ENCODE measurements around the gene NSUN7. TPM values are rescaled to one million over a fixed set of nuclear protein-coding genes. Genes with fewer than 3 reads are reported as not detected.

Gene NSUN7
- total RNA-seq, 4 donors from 2014 or later, result 8.1 to 37.0 (median 17.3) TPM

- in situ Hi-C loops (cut with MboI; ENCODE audit: low pct_ligation_motif_present in 1 of 4, low pct_unique_long_range_greater_than_20kb in 1 of 4, low sequenced_read_pairs in 3 of 4) (no loop called here), intact Hi-C loops (cut with DNase I; ENCODE audit: low total_unique reads) (no loop called here)
- H3K27me3 ChIP-seq, result no peaks in the 10 kb centered on the region
- no peaks in the 10 kb centered on the region for H3K4me1 ChIP-seq
- no peak overlapping the region for H3K4me3 ChIP-seq
- no peak for DNase-seq
- 91% methylated on average over 11 of the region's 11 CpGs; no CpG with 5 or more reads in 1 of the 2 donors for WGBS, 2 donors (ENCODE audit: low coverage in 1 of 2)
- no peaks in the 10 kb centered on the region for H3K36me3 ChIP-seq
- no peak for TF ChIP-seq CTCF (IDR thresholded peaks at IDR 0.05)
- no peak for TF ChIP-seq POLR2AphosphoS5 (IDR thresholded peaks at IDR 0.05)
- no peak for TF ChIP-seq EP300 (IDR thresholded peaks at IDR 0.05; ENCODE audit: low read depth)
- no peak for TF ChIP-seq POLR2A (IDR thresholded peaks at IDR 0.05)
- H3K27ac ChIP-seq, result no peak overlapping the region
- no peaks in the 10 kb centered on the region for H3K9me3 ChIP-seq
Measured at GRCh38 chr4:40833212-40833611, 83.5 kb downstream of the NSUN7 start.

- Histone ChIP-seq H3K27me3 (no peaks in the 10 kb centered on the region), H3K4me1 (no peaks in the 10 kb centered on the region), H3K27ac (no peak overlapping the region), H3K9me3 (no peaks in the 10 kb centered on the region), H3K4me3 (no peak overlapping the region), H3K36me3 (no peaks in the 10 kb centered on the region)
- TF ChIP-seq POLR2A (IDR thresholded peaks at IDR 0.05) (no peak), CTCF (IDR thresholded peaks at IDR 0.05) (no peak), EP300 (IDR thresholded peaks at IDR 0.05; ENCODE audit: low read depth) (no peak), POLR2AphosphoS5 (IDR thresholded peaks at IDR 0.05) (no peak)
- in situ Hi-C loops (cut with MboI; ENCODE audit: low pct_ligation_motif_present in 1 of 4, low pct_unique_long_range_greater_than_20kb in 1 of 4, low sequenced_read_pairs in 3 of 4), result no loop called here
- intact Hi-C loops (cut with DNase I; ENCODE audit: low total_unique reads), result no loop called here
- no peak for DNase-seq
- WGBS, 2 donors (ENCODE audit: low coverage in 1 of 2), result 76% methylated on average over 16 of the region's 16 CpGs; no CpG with 5 or more reads in 1 of the 2 donors
Measured at GRCh38 chr4:40837094-40837870, 87.5 kb downstream of the NSUN7 start.

GRCh38 chr4:40838742-40839141 lies 89.0 kb downstream of the NSUN7 start:
- in situ Hi-C loops (cut with MboI; ENCODE audit: low pct_ligation_motif_present in 1 of 4, low pct_unique_long_range_greater_than_20kb in 1 of 4, low sequenced_read_pairs in 3 of 4) (no loop called here), intact Hi-C loops (cut with DNase I; ENCODE audit: low total_unique reads) (no loop called here)
- TF ChIP-seq EP300 (IDR thresholded peaks at IDR 0.05; ENCODE audit: low read depth), result no peak
- TF ChIP-seq POLR2A (IDR thresholded peaks at IDR 0.05), result no peak
- no peak for TF ChIP-seq POLR2AphosphoS5 (IDR thresholded peaks at IDR 0.05)
- TF ChIP-seq CTCF (IDR thresholded peaks at IDR 0.05), result no peak
- Histone ChIP-seq H3K4me1 (no peaks in the 10 kb centered on the region), H3K36me3 (no peaks in the 10 kb centered on the region), H3K27ac (no peak overlapping the region), H3K4me3 (no peak overlapping the region), H3K27me3 (no peaks in the 10 kb centered on the region), H3K9me3 (no peaks in the 10 kb centered on the region)
- WGBS, 2 donors (ENCODE audit: low coverage in 1 of 2), result 88 to 89% methylated on average over 3 to 4 of the region's 4 CpGs
- no peak for DNase-seq

- Histone ChIP-seq H3K4me3 (no peak overlapping the region), H3K27ac (no peak overlapping the region), H3K9me3 (no peaks in the 10 kb centered on the region), H3K36me3 (no peaks in the 10 kb centered on the region), H3K4me1 (no peaks in the 10 kb centered on the region), H3K27me3 (no peaks in the 10 kb centered on the region)
- intact Hi-C loops (cut with DNase I; ENCODE audit: low total_unique reads), result no loop called here
- DNase-seq, result no peak
- no peak for TF ChIP-seq POLR2AphosphoS5 (IDR thresholded peaks at IDR 0.05)
- TF ChIP-seq CTCF (IDR thresholded peaks at IDR 0.05), result no peak
- no peak for TF ChIP-seq EP300 (IDR thresholded peaks at IDR 0.05; ENCODE audit: low read depth)
- TF ChIP-seq POLR2A (IDR thresholded peaks at IDR 0.05), result no peak
- WGBS, 2 donors (ENCODE audit: low coverage in 1 of 2), result 79 to 100% methylated on average over 5 to 10 of the region's 10 CpGs
- in situ Hi-C loops (cut with MboI; ENCODE audit: low pct_ligation_motif_present in 1 of 4, low pct_unique_long_range_greater_than_20kb in 1 of 4, low sequenced_read_pairs in 3 of 4), result no loop called here
Measured at GRCh38 chr4:40840255-40840984, 90.7 kb downstream of the NSUN7 start.

Measured in transverse colon (tissue), 4 donors.